Kidney (tissue), 14 donors: ENCODE measurements around the gene PDE1C. TPM values are rescaled to one million over a fixed set of nuclear protein-coding genes. Genes with fewer than 3 reads are reported as not detected.

Experiments
- DNase-seq, 5 donors: peaks; one replicate each; pipeline ENCODE4 v3.0.0-alpha.2; 2013 to 2020
- FAIRE-seq: peaks from 2 replicates; lab custom pipeline; 2012; peaks lifted over from hg19 to GRCh38; lab: Jason Lieb, UNC
- H3K27ac ChIP-seq, 2 donors: one replicate each; pipeline ENCODE4 v1.7.0; 2013; ENCODE audit warnings: low read depth in 2 of 2, low read length in 2 of 2, inconsistent platforms in 1 of 2
- H3K27me3 ChIP-seq: one replicate; pipeline ENCODE4 v1.7.1; 2013; ENCODE audit warnings: low read length, inconsistent platforms; ENCODE audit not compliant: control insufficient read depth, insufficient read depth
- H3K36me3 ChIP-seq, 3 donors: one replicate each; pipeline versions ENCODE4 v1.7.0 to v1.7.1; 2013; ENCODE audit warnings: low read length in 3 of 3, control low read depth in 1 of 3, inconsistent platforms in 1 of 3; ENCODE audit not compliant: insufficient read depth in 3 of 3, control insufficient read depth in 2 of 3
- H3K4me1 ChIP-seq, 3 donors: one replicate each; pipeline versions ENCODE4 v1.7.0 to v1.7.1; 2013; ENCODE audit warnings: low read length in 3 of 3, inconsistent platforms in 1 of 3, low read depth in 1 of 3; ENCODE audit not compliant: control insufficient read depth in 2 of 3, insufficient read depth in 2 of 3
- H3K4me3 ChIP-seq, 3 donors: one replicate each; pipeline versions ENCODE4 v1.7.0 to v1.8.1; 2013; ENCODE audit warnings: low read length in 3 of 3, control low read depth in 1 of 3, inconsistent platforms in 1 of 3
- H3K9ac ChIP-seq, 3 donors: one replicate each; pipeline versions ENCODE4 v1.7.0 to v1.7.1; 2013; ENCODE audit warnings: low read length in 3 of 3, control low read depth in 1 of 3, inconsistent platforms in 1 of 3
- H3K9me3 ChIP-seq, 3 donors: one replicate each; pipeline versions ENCODE4 v1.7.0 to v1.7.1; 2013; ENCODE audit warnings: low read length in 3 of 3, control low read depth in 1 of 3, inconsistent platforms in 1 of 3; ENCODE audit not compliant: control insufficient read depth in 2 of 3, insufficient read depth in 1 of 3
- intact Hi-C: fragments of 100-400 bp; cut with DNase I; formaldehyde crosslinking; loops from one replicate; pipeline ENCODE4 v1.11.1; 2022
- polyA plus RNA-seq: library from polyadenylated mRNA; stranded (reverse); fragments of 350-450 nt; fragmentation: Illumina TruSeq; extraction: RNeasy Lipid Tissue Mini Kit (QIAGEN cat#74804); gene quantifications from one replicate; pipeline ENCODE4 v1.2.3, GENCODE V29; 2014; ENCODE audit warnings: low read depth, low replicate concordance; ENCODE audit not compliant: insufficient read depth
- total RNA-seq: library from RNA; stranded (reverse); fragmentation: NEBNext Ultra II Directional; extraction: Animal tissue kit (Norgen Biotek cat#: 25700); gene quantifications from one replicate; pipeline ENCODE4 v1.2.1, GENCODE V29; 2021
- TF ChIP-seq, protein P1 (sequence below): IDR thresholded peaks from 3 replicates; pipeline ENCODE4 v1.5.1; 2012; ENCODE audit warnings: mild to moderate bottlenecking, moderate library complexity, borderline replicate concordance; ENCODE audit not compliant: insufficient read depth; ENCODE audit errors: extremely low read depth
- donor health status: control.
- donor health status: control.
- donor health status: control.
- donor health status: control.
- donor health status: control.
- donor health status: DM: yes; HTN: yes; CAD: no.
- donor health status: Normal renal cell carcinoma (clear cell type).

Gene PDE1C
- total and polyA plus RNA-seq, 2 donors from 2014 or later: 3.3 to 5.5 TPM

DNA sequence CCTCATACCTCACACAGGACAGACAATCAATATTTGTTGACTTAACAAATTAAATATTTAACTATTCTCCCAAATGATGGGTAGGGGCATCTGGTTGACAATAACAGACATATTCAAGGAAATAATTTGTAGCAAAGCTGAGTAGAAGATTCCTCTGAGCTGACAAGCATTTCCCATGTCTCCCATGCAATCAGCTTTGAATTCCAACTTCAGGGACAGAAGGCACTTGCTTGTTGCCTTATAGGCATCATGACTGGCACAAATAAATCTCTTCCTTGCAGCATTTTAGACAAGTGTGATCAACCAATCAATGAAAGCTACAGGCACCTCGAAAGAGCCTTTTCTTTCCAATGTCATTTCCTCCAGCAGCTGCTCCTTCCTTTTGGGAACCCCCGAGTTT lies 146.0 kb downstream of the PDE1C start:
- no peaks in the 10 kb centered on the region for H3K9me3 ChIP-seq
- no peak overlapping the region for H3K27ac ChIP-seq
- intact Hi-C loops: no loop called here
- H3K4me1 ChIP-seq: no peaks in the 10 kb centered on the region
- no peak overlapping the region for H3K9ac ChIP-seq
- DNase-seq (no peak), FAIRE-seq (no peak)
- TF ChIP-seq, protein P1, sequence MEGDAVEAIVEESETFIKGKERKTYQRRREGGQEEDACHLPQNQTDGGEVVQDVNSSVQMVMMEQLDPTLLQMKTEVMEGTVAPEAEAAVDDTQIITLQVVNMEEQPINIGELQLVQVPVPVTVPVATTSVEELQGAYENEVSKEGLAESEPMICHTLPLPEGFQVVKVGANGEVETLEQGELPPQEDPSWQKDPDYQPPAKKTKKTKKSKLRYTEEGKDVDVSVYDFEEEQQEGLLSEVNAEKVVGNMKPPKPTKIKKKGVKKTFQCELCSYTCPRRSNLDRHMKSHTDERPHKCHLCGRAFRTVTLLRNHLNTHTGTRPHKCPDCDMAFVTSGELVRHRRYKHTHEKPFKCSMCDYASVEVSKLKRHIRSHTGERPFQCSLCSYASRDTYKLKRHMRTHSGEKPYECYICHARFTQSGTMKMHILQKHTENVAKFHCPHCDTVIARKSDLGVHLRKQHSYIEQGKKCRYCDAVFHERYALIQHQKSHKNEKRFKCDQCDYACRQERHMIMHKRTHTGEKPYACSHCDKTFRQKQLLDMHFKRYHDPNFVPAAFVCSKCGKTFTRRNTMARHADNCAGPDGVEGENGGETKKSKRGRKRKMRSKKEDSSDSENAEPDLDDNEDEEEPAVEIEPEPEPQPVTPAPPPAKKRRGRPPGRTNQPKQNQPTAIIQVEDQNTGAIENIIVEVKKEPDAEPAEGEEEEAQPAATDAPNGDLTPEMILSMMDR: no peak
- no peak overlapping the region for H3K4me3 ChIP-seq
- H3K36me3 ChIP-seq: no peaks in the 10 kb centered on the region
- no peaks in the 10 kb centered on the region for H3K27me3 ChIP-seq

DNA sequence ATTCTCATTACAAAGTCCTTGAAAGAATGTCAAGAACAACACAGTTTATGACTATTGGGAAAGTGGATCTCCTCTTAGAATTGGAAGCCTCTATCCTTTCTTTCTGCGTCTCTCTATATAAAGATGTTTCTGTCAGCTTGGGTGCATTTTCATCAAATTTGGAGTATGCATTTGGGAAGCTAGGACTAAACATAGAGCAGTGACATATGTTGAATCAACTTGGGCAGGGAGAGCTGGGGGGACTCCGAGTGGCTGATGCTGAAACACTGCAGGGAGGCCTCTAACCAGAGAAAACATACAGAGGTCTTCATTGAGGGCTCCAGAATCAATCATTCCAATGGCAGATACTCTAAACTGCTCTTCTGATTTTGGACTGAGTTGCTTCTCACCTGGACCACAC lies 147.4 kb downstream of the PDE1C start:
- no peaks in the 10 kb centered on the region for H3K9me3 ChIP-seq
- H3K36me3 ChIP-seq: no peaks in the 10 kb centered on the region
- H3K4me1 ChIP-seq: no peaks in the 10 kb centered on the region
- DNase-seq (no peak), FAIRE-seq (no peak)
- TF ChIP-seq, protein P1: no peak
- H3K27me3 ChIP-seq: no peaks in the 10 kb centered on the region
- H3K9ac ChIP-seq: no peak overlapping the region
- H3K27ac ChIP-seq: no peak overlapping the region
- no peak overlapping the region for H3K4me3 ChIP-seq
- intact Hi-C loops: no loop called here

GRCh38 chr7:31921047-31921446 lies 149.2 kb downstream of the PDE1C start:
- FAIRE-seq (no peak), DNase-seq (no peak)
- Histone ChIP-seq H3K4me3 (no peak overlapping the region), H3K27me3 (no peaks in the 10 kb centered on the region), H3K36me3 (no peaks in the 10 kb centered on the region), H3K9me3 (no peaks in the 10 kb centered on the region), H3K4me1 (no peaks in the 10 kb centered on the region), H3K9ac (no peak overlapping the region), H3K27ac (no peak overlapping the region)
- TF ChIP-seq, protein P1: no peak
- intact Hi-C loops: no loop called here
